DND-41 (cell line): ENCODE results near the gene TK2.

Experiments
- ATAC-seq: fragments of 200-7000 bp; cut with Tn5 transposase; 3 replicates; pipeline ENCODE4 v1.9.1; 2021; ENCODE audit warnings: low read depth; ENCODE audit not compliant: insufficient read depth
- DNase-seq: peaks from one replicate; pipeline ENCODE4 v3.0.0-alpha.2; 2020
- H2AFZ ChIP-seq: 2 replicates; pipeline ENCODE4 v1.6.0; 2012; ENCODE audit warnings: low read depth, low read length
- H3K27ac ChIP-seq: 2 replicates; pipeline ENCODE4 v1.5.1; 2012; ENCODE audit warnings: low read length, inconsistent platforms
- H3K27me3 ChIP-seq: fragments of 200-600 bp; sonication (generic); 2 replicates; pipeline ENCODE4 v1.6.0; 2012; ENCODE audit warnings: low read length, mild to moderate bottlenecking, inconsistent platforms; ENCODE audit not compliant: insufficient read depth, poor library complexity
- H3K36me3 ChIP-seq: 2 replicates; pipeline ENCODE4 v1.5.1; 2012; ENCODE audit warnings: low read length, inconsistent platforms; ENCODE audit not compliant: insufficient read depth
- H3K4me1 ChIP-seq: 2 replicates; pipeline ENCODE4 v1.5.1; 2012; ENCODE audit warnings: mild to moderate bottlenecking, low read length; ENCODE audit not compliant: insufficient read depth
- H3K4me2 ChIP-seq: 2 replicates; pipeline ENCODE4 v1.6.0; 2012; ENCODE audit warnings: mild to moderate bottlenecking, moderate library complexity, low read length, inconsistent platforms; ENCODE audit not compliant: insufficient read depth
- H3K4me3 ChIP-seq, 2 experiments: fragments of 200-600 bp in 1 of 2; shearing (Covaris generic) in 1 of 2; 2 replicates each; pipeline ENCODE4 v1.5.1; 2012 to 2016; ENCODE audit warnings: inconsistent platforms in 2 of 2, low read length in 2 of 2, mild to moderate bottlenecking in 2 of 2, low read depth in 1 of 2, moderate library complexity in 1 of 2
- H3K79me2 ChIP-seq: 2 replicates; pipeline ENCODE4 v1.6.0; 2012; ENCODE audit warnings: low read length, inconsistent platforms; ENCODE audit not compliant: insufficient read depth
- H3K9ac ChIP-seq: 2 replicates; pipeline ENCODE4 v1.6.0; 2012; ENCODE audit warnings: low read depth, mild to moderate bottlenecking, inconsistent platforms, low read length, moderate library complexity
- H3K9me3 ChIP-seq: 2 replicates; pipeline ENCODE4 v1.5.1; 2012; ENCODE audit warnings: low read length, moderate library complexity, mild to moderate bottlenecking, inconsistent platforms; ENCODE audit not compliant: insufficient read depth, severe bottlenecking
- H4K20me1 ChIP-seq: 2 replicates; pipeline ENCODE4 v1.6.0; 2012; ENCODE audit warnings: low read length; ENCODE audit not compliant: insufficient read depth
- EZH2 ChIP-seq: IDR thresholded peaks from 3 replicates; pipeline ENCODE4 v1.6.1; 2012; ENCODE audit warnings: borderline replicate concordance, low read depth, mild to moderate bottlenecking, moderate library complexity, low read length, inconsistent platforms; ENCODE audit not compliant: severe bottlenecking
- TF ChIP-seq, protein P1 (sequence below): IDR thresholded peaks from 2 replicates; pipeline ENCODE4 v1.5.1; 2012; ENCODE audit warnings: borderline replicate concordance, low read length, moderate library complexity, mild to moderate bottlenecking; ENCODE audit not compliant: poor library complexity, severe bottlenecking; ENCODE audit errors: extremely low read depth

TK2 gene

DNA sequence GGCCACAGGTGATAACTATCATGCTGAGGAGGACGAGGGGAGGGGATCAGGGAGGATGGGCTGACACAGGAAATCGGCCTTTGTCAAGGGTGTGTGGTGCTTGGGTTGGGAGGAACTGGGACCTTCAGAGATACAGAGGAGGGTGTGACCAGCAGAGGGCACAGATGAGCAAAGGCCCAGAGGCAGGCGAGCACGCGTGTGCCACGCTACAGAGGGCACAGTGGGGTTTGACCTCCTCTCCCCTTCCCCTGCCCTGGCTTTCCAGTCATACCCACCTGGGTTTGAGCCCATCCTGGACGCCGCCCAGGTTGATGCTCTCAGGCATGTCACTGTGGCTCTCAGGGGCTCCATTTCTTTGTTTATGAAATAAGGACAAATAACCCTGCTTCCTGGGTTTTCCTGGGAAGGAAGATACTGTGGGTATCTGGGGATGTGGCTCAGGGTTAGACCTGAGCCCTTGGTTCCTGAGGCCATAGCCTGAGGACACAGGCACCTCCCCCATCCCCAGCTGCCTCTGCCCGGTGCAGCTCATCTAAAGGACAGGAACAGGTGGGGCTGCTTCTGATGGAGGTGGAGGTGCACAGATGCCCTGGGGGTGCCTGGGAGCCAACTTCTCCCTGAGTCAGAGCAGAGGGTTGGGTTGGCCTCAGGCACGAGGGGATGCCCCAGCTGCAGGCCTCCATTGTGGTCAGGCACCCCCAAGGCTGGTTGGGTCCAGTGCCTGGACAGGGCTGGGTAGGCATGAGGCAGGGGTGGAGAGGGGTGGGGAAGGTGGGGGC is 71.0 kb downstream of the TK2 start:
- Histone ChIP-seq H3K4me1 (peaks cover 25% of the 10 kb centered on the region), H2AFZ (no peak overlapping the region; the same call in 1 of the 2 replicates), H3K27me3 (no peaks in the 10 kb centered on the region), H3K36me3 (no peaks in the 10 kb centered on the region), H3K9me3 (no peaks in the 10 kb centered on the region), H3K79me2 (no peaks in the 10 kb centered on the region), H3K27ac (no peak overlapping the region), H3K4me3 (no peak overlapping the region), H3K4me2 (no peak overlapping the region), H3K9ac (no peak overlapping the region), H4K20me1 (no peaks in the 10 kb centered on the region)
- DNase-seq = peak; percentile 88
- peak; percentile 89 for ATAC-seq
- TF ChIP-seq, protein P1, sequence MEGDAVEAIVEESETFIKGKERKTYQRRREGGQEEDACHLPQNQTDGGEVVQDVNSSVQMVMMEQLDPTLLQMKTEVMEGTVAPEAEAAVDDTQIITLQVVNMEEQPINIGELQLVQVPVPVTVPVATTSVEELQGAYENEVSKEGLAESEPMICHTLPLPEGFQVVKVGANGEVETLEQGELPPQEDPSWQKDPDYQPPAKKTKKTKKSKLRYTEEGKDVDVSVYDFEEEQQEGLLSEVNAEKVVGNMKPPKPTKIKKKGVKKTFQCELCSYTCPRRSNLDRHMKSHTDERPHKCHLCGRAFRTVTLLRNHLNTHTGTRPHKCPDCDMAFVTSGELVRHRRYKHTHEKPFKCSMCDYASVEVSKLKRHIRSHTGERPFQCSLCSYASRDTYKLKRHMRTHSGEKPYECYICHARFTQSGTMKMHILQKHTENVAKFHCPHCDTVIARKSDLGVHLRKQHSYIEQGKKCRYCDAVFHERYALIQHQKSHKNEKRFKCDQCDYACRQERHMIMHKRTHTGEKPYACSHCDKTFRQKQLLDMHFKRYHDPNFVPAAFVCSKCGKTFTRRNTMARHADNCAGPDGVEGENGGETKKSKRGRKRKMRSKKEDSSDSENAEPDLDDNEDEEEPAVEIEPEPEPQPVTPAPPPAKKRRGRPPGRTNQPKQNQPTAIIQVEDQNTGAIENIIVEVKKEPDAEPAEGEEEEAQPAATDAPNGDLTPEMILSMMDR = peak; percentile 82
- no peak for TF ChIP-seq EZH2

DNA sequence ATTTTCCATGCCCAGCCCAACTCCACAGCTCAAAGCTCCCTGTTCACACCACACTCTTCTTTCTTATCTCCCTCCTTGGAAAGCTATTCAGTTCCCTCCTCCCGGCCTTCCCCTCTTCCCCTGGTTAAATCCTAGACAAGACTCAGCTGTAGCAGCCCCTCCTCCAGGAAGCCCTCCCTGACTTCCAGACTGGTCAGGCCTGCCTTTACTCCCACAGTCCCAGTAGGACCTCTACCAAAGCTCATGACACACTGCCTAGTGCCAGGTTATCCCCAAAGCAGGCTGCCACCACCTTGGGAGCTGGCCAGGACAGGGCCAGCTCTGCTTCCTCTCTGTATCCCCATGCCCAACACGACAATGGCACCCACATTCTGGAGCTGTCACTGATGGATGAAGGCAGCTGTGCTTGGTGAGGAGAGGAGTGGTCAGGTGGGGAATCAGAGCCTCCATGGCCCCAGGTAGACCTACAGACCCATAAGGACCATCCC is 72.8 kb downstream of the TK2 start:
- ATAC-seq (no peak), DNase-seq (no peak)
- no peak overlapping the region for H3K4me2 ChIP-seq
- no peaks in the 10 kb centered on the region for H3K79me2 ChIP-seq
- no peak overlapping the region for H3K9ac ChIP-seq
- H4K20me1 ChIP-seq = no peaks in the 10 kb centered on the region
- H3K9me3 ChIP-seq = no peaks in the 10 kb centered on the region
- H3K36me3 ChIP-seq = no peaks in the 10 kb centered on the region
- H2AFZ ChIP-seq = no peak overlapping the region
- peaks cover 21% of the 10 kb centered on the region for H3K4me1 ChIP-seq
- H3K27ac ChIP-seq = no peak overlapping the region
- H3K4me3 ChIP-seq = no peak overlapping the region
- no peaks in the 10 kb centered on the region for H3K27me3 ChIP-seq
- TF ChIP-seq EZH2 = no peak
- TF ChIP-seq, protein P1 = no peak

DNA sequence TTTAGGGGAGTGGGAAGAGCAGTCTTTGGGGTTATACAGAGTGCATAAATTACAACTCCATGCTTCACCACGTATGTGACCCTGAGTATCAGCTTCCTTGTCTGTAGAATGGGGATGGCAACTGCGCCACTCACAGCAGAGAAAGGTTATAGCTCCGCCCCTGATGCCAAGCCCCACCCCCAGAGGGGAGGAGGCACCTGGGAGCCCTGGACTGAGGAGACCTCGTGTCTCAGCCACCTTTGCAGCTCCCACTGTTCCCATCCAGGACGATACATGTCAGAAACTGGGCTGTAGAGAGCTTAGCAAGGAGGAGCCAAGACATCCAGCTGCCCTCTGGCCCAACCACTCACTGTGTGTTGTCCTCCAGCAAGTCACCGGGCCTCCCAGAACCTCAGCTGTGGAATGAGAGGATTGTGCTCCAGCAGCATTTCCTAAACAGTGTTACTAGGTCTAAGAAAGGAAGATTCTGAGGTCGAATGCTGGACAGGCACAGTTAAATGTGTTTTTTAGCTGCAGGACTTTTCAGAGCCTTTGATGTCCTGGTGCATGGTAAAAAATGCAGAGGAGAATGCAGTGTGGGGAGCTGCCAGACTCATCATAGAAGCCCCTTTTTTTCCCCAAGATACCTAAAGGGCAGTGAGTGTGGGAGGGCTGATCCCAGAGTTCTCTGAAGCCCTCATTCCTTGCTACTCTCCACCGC is 73.4 kb downstream of the TK2 start:
- no peaks in the 10 kb centered on the region for H4K20me1 ChIP-seq
- no peaks in the 10 kb centered on the region for H3K79me2 ChIP-seq
- H3K27ac ChIP-seq = no peak overlapping the region
- H3K9me3 ChIP-seq = no peaks in the 10 kb centered on the region
- H3K4me3 ChIP-seq = no peak overlapping the region
- TF ChIP-seq EZH2 = no peak
- TF ChIP-seq, protein P1 = no peak
- H3K9ac ChIP-seq = no peak overlapping the region
- DNase-seq = peak; percentile 55
- H3K27me3 ChIP-seq = no peaks in the 10 kb centered on the region
- no peak overlapping the region for H3K4me2 ChIP-seq
- peaks cover 21% of the 10 kb centered on the region for H3K4me1 ChIP-seq
- ATAC-seq = no peak
- no peaks in the 10 kb centered on the region for H3K36me3 ChIP-seq
- no peak overlapping the region for H2AFZ ChIP-seq
